Renal pelvis (tissue), 4 donors: ENCODE results near the gene PACS2. TPM values are rescaled to one million over a fixed set of nuclear protein-coding genes. Genes with fewer than 3 reads are reported as not detected.

ENCODE experiments used
- DNase-seq: peaks from one replicate; pipeline ENCODE4 v3.0.0-alpha.2; 2013
- polyA plus RNA-seq, 3 donors: library from polyadenylated mRNA; unstranded; fragments of 120-200 nt; gene quantifications; one replicate each; pipeline ENCODE4 v1.2.1, GENCODE V29; 2013; ENCODE audit not compliant: insufficient read length in 3 of 3

PACS2 gene
- polyA plus RNA-seq, 3 donors: 76.2 to 89.4 (median 84.1) TPM

DNA sequence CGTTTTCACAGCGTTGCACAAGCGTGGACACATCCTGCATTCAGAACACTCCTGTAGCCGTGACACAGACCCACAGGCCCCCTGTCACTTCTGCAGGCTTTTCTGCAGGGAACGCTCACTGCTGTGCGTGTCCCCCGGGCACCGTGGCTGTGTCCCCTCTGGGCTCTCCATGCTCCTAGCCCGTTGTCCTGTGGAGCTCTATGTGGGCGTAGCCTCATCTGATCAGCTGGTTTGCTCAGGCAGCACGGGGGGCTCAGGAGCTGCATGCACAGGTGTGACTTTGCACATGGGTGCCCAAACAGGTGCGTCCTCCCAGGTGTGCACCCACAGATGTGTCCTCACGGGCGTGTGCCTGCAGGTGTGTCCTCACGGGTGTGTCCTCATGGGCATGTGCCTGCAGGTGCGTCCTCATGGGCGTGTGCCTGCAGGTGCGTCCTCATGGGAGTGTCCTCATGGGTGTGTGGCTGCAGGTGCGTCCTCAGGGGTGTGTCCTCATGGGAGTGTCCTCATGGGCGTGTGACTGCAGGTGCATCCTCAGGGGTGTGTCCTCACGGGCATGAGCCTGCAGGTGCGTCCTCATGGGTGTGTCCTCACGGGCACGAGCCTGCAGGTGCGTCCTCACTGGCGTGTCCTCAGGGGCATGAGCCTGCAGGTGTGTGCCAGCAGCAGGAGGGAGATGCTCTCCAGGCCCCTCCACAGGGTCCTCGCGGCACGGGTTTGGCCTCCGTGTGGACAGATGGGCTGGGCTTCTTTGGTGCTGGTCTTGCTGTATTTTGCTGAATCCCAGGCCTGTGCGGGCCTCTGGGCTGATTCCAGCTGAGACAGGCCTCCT is 122.6 kb downstream of the PACS2 start:
- DNase-seq: no peak

DNA sequence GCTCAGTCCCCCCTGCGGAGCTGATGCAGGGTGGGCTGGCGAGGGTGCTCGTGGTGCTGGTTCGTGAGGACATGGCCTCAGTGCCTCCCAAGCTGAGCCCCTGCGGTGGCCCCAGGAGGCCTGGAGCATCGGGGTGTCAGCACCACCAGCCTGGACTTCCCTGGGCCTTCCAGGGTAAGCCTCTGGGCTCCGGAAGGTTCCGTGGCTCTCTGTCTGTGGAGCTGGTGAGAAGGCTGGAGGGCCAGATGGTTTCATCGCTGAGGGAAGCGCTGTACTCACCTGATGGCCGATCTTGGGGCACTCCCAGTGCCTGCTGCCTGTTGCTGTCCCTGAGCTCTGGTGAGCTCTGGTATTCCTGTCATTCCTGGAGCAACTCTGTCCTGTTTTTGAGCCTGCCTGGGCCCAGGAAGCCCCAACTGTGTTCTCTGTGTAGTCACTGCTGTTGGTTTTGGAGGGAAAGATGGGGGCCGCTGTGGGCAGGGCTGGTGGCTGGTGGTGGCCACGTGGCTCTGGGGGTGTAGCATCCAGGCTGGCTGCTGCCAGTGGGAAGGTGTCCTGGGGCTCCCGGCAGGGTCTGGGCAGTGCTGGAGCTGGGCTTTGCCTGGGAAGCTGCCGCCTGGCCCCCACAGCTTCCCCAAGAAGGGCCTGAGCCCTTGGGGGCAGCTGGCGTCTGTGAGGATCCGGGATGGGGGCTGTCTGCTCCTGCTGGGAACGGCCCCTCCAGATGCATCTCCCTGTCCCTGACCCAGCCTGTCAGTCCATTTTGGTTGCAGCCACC is 123.4 kb downstream of the PACS2 start:
- DNase-seq: no peak

DNA sequence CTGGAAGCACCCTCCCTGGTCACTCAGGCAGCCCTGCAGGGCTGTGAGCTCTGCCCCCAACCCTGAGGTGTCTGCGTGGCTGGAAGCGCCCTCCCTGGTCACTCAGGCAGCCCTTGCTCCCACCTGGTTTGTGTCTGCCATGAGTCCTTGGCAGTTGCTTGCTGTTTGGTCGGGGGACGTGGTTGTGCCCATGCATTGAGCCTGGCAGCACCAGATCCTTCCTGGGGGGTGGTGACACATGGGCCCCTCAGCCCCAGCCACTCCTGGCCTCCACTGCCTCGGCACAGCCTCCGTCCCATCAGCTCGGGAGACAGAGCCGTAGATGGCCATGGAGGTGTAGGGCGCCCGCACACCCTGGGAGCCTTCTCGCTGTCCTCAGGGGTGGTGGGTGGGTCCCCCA is 124.6 kb downstream of the PACS2 start:
- no peak for DNase-seq

DNA sequence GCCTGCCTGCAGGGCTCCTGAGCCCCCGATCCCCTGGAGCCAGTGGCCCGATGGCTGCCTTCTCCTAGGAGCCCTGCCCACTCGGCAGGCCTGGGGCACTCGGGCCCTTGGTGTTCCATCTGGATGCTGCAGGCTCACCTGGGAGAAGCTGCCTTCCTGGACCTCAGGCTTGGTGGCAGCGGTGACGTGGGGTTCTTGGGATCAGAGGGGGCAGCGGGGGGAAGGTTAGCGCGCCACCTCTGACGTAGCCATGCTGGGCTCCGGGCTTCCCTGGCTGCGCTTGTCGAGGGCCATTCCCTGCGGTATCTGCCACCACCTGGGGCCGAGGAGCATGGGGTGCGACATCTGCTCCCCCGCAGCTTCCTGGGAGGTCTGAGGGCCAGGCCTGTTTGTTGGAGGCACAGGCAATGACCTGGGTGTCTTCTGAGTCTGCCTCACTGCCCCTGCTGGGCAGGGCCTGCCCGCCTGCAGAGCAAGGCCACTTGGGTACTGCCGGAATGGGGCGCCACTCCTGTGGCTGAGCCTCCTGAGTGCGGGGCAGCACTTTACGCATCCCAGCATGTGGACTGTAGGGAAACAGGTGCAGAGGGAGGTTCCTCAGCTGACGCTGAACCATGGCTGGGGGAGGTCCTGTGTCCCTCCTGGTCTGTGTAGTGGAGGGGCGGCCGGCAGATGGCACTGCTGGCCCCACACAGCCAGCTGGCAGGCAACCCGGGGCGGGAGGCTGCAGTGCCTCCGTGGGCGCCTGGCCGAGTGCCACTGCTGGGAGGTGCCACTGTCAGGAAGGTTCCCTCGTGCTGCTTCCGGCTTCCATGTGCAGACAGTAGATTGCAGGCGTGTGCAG is 125.4 kb downstream of the PACS2 start:
- no peak for DNase-seq

GRCh38 chr14:105440554-105440900 is 126.0 kb downstream of the PACS2 start:
- DNase-seq: no peak

DNA sequence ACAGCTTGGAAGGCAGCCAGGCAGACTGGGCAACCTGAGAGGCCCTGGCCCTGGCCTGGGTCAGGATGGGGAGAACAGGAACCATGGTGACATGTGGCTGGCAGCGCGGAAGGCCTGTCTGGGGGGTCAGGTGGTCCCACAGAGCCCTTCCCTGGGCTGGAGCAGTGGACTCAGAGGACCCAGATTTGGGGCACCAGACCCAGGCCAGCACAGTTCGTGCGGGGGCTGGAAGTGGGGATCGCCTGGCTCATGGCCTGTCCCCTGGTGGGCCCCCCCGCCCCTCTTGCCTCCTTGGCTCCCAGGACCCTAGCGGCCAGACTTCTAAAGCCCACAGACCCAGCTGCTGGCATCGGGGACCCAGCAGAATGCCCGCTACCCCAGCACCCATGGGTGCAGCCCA is 126.4 kb downstream of the PACS2 start:
- no peak for DNase-seq

- no peak for DNase-seq
Measured at GRCh38 chr14:105442125-105442524, 127.6 kb downstream of the PACS2 start.

GRCh38 chr14:105442834-105443233 is 128.3 kb downstream of the PACS2 start:
- no peak for DNase-seq

- no peak for DNase-seq
Measured at GRCh38 chr14:105444859-105445258, 130.3 kb downstream of the PACS2 start.

DNA sequence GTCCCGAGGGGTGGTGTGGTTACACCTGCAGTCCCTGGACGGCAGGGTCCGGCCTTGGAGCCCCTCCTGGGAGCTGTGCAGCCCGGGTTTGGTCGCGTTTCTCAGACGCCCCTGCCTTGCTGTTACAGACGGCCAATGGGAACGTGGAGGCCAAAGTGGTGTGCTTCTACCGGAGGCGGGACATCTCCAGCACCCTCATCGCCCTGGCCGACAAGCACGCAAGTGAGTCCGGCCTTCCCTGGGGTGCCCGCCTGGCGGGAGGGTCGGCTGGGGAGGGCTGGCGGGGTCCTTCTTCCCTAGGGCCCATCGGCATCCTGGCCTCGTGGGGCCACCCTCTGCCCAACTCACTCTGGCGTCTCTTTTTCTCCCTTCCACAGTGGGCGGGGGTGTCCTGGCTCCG is 130.7 kb downstream of the PACS2 start:
- DNase-seq: no peak

DNA sequence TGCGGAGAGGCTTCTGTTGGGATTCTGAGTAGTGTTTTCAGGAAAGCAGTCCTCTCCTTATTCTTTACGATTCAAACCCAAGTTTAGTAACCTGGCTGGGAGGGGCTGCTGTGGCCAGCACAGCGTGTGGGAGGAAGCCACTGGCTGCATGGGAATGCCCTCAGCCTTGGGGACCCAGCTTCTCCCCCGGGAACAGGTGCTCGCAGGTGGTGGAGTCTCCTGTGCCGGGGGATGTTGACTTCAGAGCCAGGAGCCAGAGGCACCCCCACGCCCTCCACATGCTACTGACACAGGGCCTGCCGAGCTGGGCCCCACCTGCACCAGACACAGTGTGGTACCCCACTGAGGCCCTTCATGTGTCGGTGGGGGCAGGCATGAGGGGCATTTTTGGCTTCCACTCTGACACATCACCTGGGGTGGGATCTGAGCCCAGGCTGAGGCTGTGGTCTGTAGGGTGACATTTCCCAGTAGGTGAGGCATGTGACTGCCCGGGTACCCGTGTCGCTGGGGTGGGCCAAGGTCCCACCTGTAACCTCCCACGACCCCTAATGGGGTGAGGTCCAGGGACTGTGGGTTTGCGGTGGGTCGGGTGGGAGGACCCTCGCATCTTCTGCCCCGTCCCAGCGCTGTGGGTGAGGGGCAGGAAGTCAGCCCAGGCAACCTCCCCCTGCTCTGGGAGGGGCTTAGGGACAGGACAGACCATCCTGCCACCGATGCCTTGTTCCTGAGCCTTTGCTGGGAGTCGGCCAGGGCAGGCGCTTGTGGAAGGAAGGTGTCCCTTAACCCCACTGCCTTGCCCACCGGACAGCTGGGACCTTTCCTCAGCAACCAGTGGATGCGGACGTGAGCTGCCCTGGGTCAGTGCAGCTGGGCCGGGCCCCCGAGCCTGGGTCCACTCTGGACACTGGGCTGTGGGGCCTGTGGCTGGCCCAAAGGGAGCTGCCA is 131.6 kb downstream of the PACS2 start:
- DNase-seq: no peak

GRCh38 chr14:105446971-105447370 is 132.4 kb downstream of the PACS2 start:
- no peak for DNase-seq

Other genes starting within 250 kb of the PACS2 start
- gene GPR132, start 249.3 kb upstream of the PACS2 start, polyA plus RNA-seq: 1 to 10 TPM in 1 of 3 donors, under 1 TPM in 2; 0.35 to 1.1 (median 0.71) TPM
- gene JAG2, start 146.0 kb upstream of the PACS2 start, polyA plus RNA-seq: 10 to 100 TPM in 2 of 3 donors, 1 to 10 TPM in 1; 8.7 to 11.4 (median 10.2) TPM
- gene NUDT14, start 133.4 kb upstream of the PACS2 start, polyA plus RNA-seq: 10 to 100 TPM; 36.6 to 44.0 (median 38.1) TPM
- 10 to 100 TPM; 32.6 to 43.4 (median 42.7) TPM for gene BTBD6, start 66.2 kb upstream of the PACS2 start, polyA plus RNA-seq
- 10 to 100 TPM; 32.8 to 37.3 (median 33.3) TPM for gene BRF1, start 13.7 kb upstream of the PACS2 start, polyA plus RNA-seq
- 1 to 10 TPM; 1.4 to 3.6 (median 2.6) TPM for gene TEX22, start 83.8 kb downstream of the PACS2 start, polyA plus RNA-seq
- 100 to 1,000 TPM; 122 to 156 (median 141) TPM for gene MTA1, start 105.1 kb downstream of the PACS2 start, polyA plus RNA-seq
- gene CRIP2, start 160.1 kb downstream of the PACS2 start, polyA plus RNA-seq: 100 to 1,000 TPM; 132 to 186 (median 153) TPM
- gene CRIP1, start 172.1 kb downstream of the PACS2 start, polyA plus RNA-seq: 10 to 100 TPM; 28.8 to 36.6 (median 34.6) TPM
- 10 to 100 TPM; 10.9 to 13.7 (median 11.1) TPM for gene TEDC1, start 176.5 kb downstream of the PACS2 start, polyA plus RNA-seq
- gene TMEM121, start 211.8 kb downstream of the PACS2 start, polyA plus RNA-seq: 1 to 10 TPM; 4.9 to 6.6 (median 5.4) TPM